Measurements from ENCODE around the gene PTPRD.

The PTPRD gene

DNA sequence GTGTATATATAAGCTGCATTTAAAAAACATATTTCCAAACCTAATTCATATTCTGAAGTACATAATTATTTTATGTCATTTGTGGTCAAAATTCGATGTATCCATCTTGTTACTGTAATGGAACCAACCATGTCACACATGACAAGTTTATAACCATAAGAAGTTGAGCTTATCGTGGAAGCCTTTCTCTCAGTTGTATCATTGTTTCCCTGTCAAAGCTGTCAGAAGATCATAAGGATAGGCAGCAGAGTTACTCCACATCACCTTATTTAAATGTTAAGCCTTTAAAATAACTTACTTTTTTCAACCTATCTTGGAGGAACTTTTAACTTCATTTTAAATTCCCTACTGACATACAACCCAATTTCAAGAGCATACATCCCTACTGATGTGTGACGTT lies 841.5 kb downstream of the PTPRD start:
- H3K4me3 ChIP-seq (ENCODE audit: low read depth, low read length): no peak overlapping the region
- DNase-seq (ENCODE audit: low read depth): no peak
- TF ChIP-seq, protein P1, sequence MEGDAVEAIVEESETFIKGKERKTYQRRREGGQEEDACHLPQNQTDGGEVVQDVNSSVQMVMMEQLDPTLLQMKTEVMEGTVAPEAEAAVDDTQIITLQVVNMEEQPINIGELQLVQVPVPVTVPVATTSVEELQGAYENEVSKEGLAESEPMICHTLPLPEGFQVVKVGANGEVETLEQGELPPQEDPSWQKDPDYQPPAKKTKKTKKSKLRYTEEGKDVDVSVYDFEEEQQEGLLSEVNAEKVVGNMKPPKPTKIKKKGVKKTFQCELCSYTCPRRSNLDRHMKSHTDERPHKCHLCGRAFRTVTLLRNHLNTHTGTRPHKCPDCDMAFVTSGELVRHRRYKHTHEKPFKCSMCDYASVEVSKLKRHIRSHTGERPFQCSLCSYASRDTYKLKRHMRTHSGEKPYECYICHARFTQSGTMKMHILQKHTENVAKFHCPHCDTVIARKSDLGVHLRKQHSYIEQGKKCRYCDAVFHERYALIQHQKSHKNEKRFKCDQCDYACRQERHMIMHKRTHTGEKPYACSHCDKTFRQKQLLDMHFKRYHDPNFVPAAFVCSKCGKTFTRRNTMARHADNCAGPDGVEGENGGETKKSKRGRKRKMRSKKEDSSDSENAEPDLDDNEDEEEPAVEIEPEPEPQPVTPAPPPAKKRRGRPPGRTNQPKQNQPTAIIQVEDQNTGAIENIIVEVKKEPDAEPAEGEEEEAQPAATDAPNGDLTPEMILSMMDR (conservative IDR thresholded peaks at IDR 0.05; ENCODE audit: low read depth, low read length): no peak

GRCh38 chr9:9764821-9765220 lies 848.0 kb downstream of the PTPRD start:
- no peak overlapping the region for H3K4me3 ChIP-seq (ENCODE audit: low read depth, low read length)
- TF ChIP-seq, protein P1 (conservative IDR thresholded peaks at IDR 0.05; ENCODE audit: low read depth, low read length): no peak
- no peak for DNase-seq (ENCODE audit: low read depth)

GRCh38 chr9:9754186-9754585 lies 858.6 kb downstream of the PTPRD start:
- TF ChIP-seq, protein P1 (conservative IDR thresholded peaks at IDR 0.05; ENCODE audit: low read depth, low read length): no peak
- no peak overlapping the region for H3K4me3 ChIP-seq (ENCODE audit: low read depth, low read length)
- DNase-seq (ENCODE audit: low read depth): no peak

DNA sequence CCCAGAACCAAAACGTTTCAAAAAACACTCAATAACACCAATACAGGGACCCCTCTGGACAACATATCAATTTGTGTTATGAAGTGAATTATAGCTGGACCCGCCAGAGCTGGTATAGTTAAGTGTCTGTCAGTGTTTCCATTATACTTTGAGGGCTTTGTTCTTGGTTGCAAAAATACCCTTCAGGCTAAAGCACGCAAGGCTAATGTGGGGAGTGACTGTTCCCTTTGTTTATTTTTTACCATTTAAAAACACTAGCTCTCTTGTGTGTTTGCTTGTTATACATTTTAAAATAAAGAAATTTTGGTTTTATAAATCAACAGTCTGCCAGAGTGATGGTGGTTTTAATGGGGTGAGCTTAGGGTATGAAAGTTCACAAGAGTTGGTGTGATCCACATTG lies 859.5 kb downstream of the PTPRD start:
- H3K4me3 ChIP-seq (ENCODE audit: low read depth, low read length): no peak overlapping the region
- TF ChIP-seq, protein P1 (conservative IDR thresholded peaks at IDR 0.05; ENCODE audit: low read depth, low read length): no peak
- no peak for DNase-seq (ENCODE audit: low read depth)

DNA sequence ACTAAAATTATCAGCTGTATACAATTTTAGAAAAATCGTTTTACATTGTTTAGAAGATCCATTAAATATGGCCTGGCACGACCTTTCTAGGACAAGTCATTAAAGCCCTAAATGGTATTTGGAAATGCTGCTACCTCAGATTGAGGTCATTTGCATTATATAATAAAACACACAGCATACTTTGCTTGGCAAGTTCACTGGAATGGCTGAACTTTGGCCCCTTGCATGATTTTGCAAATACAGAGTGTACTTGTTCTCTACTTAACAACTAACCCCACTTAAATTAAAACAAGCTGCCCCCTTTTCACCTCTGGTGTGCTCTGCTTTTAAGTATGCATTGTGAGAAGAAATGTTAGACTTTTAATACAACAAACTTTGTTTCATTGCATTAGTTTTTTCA lies 860.1 kb downstream of the PTPRD start:
- TF ChIP-seq, protein P1 (conservative IDR thresholded peaks at IDR 0.05; ENCODE audit: low read depth, low read length): no peak
- no peak overlapping the region for H3K4me3 ChIP-seq (ENCODE audit: low read depth, low read length)
- DNase-seq (ENCODE audit: low read depth): no peak

DNA sequence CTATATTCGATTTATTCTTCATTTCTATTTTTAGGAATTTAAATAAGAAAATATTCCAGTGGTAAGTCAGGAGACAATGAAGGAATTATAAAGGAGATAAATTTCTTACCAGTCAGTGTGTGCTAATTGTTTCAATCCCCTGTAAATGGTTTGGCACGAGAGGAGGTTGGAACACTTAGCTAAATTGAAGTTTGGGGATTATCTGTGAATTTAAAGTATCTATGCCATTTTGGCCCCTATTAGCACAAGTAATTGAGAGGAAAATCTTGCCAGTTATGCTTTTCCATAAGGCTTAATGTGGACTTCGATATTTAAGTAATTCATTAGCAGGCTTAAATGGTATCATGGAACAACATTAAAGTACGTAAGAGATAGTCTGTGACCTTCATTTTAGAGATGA lies 860.8 kb downstream of the PTPRD start:
- DNase-seq (ENCODE audit: low read depth): no peak
- H3K4me3 ChIP-seq (ENCODE audit: low read depth, low read length): no peak overlapping the region
- TF ChIP-seq, protein P1 (conservative IDR thresholded peaks at IDR 0.05; ENCODE audit: low read depth, low read length): no peak

DNA sequence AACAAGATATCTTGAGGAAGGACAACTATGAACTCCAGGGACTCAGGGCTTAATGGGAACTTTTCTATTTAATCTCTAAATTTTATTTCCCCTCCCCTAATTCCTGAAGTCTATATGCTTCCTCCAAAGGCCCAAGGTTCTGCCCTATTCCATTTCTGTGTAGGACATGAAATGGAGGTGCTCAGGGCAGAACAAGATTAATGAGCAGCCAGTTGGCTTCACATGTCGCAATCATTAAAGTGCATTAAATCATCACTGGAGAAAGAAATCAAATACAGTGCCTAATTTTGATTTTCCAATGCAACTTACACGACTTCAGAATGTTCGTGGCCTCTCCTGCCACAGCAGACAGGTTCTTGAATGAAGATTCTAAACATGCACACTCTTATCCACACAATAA lies 862.1 kb downstream of the PTPRD start:
- TF ChIP-seq, protein P1 (conservative IDR thresholded peaks at IDR 0.05; ENCODE audit: low read depth, low read length): no peak
- H3K4me3 ChIP-seq (ENCODE audit: low read depth, low read length): no peak overlapping the region
- DNase-seq (ENCODE audit: low read depth): no peak

Measured in choroid plexus epithelial cell (primary cell).